Vagina (tissue), 2 donors: ENCODE measurements around the gene RCSD1. TPM values are rescaled to one million over a fixed set of nuclear protein-coding genes. Genes with fewer than 3 reads are reported as not detected.

Source experiments
- DNase-seq, 2 donors: peaks; one replicate each; pipeline ENCODE4 v3.0.0-alpha.2; 2017; ENCODE audit errors: extremely low spot score in 2 of 2
- H3K27ac ChIP-seq: fragments of 200-600 bp; sonication (generic); one replicate; pipeline ENCODE4 v1.5.1; 2019
- H3K27me3 ChIP-seq: fragments of 200-600 bp; sonication (generic); one replicate; pipeline ENCODE4 v1.5.1; 2019
- H3K36me3 ChIP-seq, 2 donors: fragments of 200-600 bp; sonication (generic); one replicate each; pipeline ENCODE4 v1.5.1; 2017 to 2019
- H3K4me1 ChIP-seq: fragments of 200-600 bp; sonication (generic); one replicate; pipeline ENCODE4 v1.5.1; 2019
- H3K4me3 ChIP-seq, 2 donors: fragments of 200-600 bp; sonication (generic); 1 replicate in 1 of 2; 2 replicates in 1 of 2; pipeline ENCODE4 v1.5.1; 2016 to 2019
- H3K9me3 ChIP-seq: fragments of 200-600 bp; sonication (generic); one replicate; pipeline ENCODE4 v1.5.1; 2019
- POLR2A ChIP-seq, 2 donors: fragments of 450-650 bp; IDR thresholded peaks; one replicate each; pipeline ENCODE4 v1.6.1; 2017; ENCODE audit warnings: antibody characterized with exemption in 2 of 2, mild to moderate bottlenecking in 2 of 2, moderate library complexity in 2 of 2
- POLR2AphosphoS5 ChIP-seq, 2 donors: sonication (generic); formaldehyde crosslinking; IDR thresholded peaks; one replicate each; pipeline ENCODE4 v1.9.0; 2017; ENCODE audit warnings: antibody characterized with exemption in 2 of 2, mild to moderate bottlenecking in 2 of 2, low read depth in 1 of 2; ENCODE audit not compliant: insufficient read depth in 1 of 2
- intact Hi-C: fragments of 100-400 bp; cut with DNase I; formaldehyde crosslinking; loops from one replicate; pipeline ENCODE4 v1.15.1; 2023
- total RNA-seq: library from RNA; depleted of rRNA; stranded (reverse); fragments of >200 nt; gene quantifications from one replicate; pipeline ENCODE4 v1.2.3, GENCODE V29; 2016
- TF ChIP-seq, protein P1 (sequence below), 3 experiments: fragments of 450-650 bp in 2 of 3; fragments of 200-600 bp in 1 of 3; sonication (generic) in 1 of 3; IDR thresholded peaks; one replicate each; pipeline ENCODE4 v1.5.1; 2017 to 2019; ENCODE audit warnings: antibody characterized with exemption in 3 of 3, mild to moderate bottlenecking in 2 of 3, moderate library complexity in 2 of 3

The RCSD1 gene
- total RNA-seq, 1 donor from 2014 or later, result 11.5 TPM

DNA sequence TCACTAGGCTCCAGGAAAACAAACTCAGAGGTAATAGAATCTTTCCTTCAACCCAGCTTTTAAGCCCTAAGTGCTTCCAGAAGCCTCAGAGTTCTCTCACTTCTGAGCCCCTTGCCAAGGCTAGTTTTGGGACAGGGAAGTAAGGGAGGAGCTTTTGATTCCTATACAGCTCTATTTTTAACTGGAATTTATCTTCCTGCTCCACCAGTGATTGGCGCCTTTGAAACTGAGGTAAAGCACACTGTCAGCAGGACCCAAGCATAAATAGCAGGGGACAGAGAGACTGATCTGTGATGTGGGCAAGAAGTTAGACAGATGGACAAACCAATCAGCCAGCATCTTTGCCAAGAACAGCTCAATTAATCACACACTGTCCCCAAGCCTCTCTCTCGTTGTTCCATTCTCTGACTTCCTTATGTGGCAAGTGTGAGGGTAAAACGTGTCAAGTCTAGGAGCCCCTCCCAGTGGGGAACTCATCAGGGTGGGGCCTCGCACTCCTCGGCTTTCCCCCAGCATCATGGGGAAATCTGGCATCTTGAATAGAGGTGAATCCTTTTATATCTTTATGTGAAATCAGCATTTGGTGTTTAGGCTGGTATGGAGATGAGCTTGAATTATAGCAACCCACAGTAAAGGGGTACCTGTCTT is 51.5 kb downstream of the RCSD1 start:
- DNase-seq, result no peak
- intact Hi-C loops, result no loop called here
- Histone ChIP-seq H3K36me3 (no peaks in the 10 kb centered on the region), H3K27ac (no peak overlapping the region), H3K9me3 (no peaks in the 10 kb centered on the region), H3K27me3 (no peaks in the 10 kb centered on the region), H3K4me3 (no peak overlapping the region), H3K4me1 (no peaks in the 10 kb centered on the region)
- TF ChIP-seq POLR2A (IDR thresholded peaks at IDR 0.05), result no peak
- no peak for TF ChIP-seq POLR2AphosphoS5 (IDR thresholded peaks at IDR 0.05; ENCODE audit: insufficient read depth in 1 of 2, low read depth in 1 of 2)
- TF ChIP-seq, protein P1, sequence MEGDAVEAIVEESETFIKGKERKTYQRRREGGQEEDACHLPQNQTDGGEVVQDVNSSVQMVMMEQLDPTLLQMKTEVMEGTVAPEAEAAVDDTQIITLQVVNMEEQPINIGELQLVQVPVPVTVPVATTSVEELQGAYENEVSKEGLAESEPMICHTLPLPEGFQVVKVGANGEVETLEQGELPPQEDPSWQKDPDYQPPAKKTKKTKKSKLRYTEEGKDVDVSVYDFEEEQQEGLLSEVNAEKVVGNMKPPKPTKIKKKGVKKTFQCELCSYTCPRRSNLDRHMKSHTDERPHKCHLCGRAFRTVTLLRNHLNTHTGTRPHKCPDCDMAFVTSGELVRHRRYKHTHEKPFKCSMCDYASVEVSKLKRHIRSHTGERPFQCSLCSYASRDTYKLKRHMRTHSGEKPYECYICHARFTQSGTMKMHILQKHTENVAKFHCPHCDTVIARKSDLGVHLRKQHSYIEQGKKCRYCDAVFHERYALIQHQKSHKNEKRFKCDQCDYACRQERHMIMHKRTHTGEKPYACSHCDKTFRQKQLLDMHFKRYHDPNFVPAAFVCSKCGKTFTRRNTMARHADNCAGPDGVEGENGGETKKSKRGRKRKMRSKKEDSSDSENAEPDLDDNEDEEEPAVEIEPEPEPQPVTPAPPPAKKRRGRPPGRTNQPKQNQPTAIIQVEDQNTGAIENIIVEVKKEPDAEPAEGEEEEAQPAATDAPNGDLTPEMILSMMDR (IDR thresholded peaks at IDR 0.05), result no peak

DNA sequence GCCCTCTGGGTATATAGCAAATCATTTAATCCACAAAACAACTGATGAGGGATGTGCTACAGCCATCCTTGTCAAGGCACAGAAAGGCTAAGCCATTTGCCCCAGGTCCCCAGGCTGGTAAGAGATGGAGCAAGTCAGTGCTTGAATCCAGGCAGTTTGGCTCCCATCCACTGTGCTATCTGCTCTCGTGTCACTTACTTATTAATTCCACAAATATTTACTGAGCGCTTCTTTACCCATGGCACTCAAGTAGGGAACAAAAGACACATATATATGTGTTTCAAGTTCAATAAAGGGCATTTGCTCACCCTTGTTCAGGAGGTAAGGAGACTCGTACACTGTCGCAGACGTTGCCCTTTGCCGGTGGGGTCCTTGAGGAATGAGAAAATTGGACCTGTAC is 53.2 kb downstream of the RCSD1 start:
- TF ChIP-seq POLR2A (IDR thresholded peaks at IDR 0.05), result no peak
- Histone ChIP-seq H3K4me1 (no peaks in the 10 kb centered on the region), H3K9me3 (no peaks in the 10 kb centered on the region), H3K4me3 (no peak overlapping the region), H3K36me3 (no peaks in the 10 kb centered on the region), H3K27ac (no peak overlapping the region), H3K27me3 (no peaks in the 10 kb centered on the region)
- no peak for DNase-seq
- intact Hi-C loops, result no loop called here

DNA sequence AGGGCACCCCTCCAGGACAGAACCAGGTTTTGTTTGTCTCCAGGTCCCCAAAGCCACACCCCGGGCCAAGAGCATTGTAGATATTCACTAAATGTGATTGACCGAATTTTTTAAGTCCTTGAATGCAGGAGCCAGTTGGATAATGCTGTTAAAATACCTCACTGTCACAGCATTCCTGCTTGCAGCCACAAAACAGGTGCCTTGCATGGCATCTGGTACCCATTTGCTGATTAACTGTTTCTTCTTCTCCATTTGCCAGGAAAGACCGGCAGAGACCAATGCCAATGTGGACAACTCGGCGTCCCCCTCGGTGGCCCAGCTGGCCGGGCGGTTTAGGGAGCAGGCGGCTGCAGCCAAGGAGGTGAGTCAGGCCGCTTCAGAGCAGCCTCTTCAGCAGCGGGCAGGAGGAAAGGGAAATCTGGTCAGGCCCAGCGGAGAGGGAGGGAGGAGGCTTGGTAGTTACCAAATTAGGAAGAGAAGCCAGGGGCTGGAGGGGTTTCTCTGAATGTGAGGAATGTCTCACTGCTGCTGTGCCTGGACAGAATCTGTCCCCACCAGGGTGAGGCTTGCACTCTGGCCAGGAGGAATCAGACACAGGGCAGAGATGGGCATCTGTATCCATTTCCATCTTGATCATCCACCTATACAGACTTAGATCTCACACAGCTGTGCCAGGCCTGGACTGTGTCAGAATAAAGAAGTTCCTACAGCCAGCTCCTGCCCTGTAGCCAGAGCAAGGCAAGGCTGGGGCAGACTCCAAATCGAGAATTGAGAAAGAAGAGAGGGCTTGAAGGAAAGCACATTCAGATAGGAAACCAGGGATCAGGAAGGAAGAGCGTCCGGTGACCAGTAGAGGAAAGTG is 53.8 kb downstream of the RCSD1 start:
- H3K36me3 ChIP-seq, result no peaks in the 10 kb centered on the region
- intact Hi-C loops, result no loop called here
- H3K4me1 ChIP-seq, result no peaks in the 10 kb centered on the region
- H3K9me3 ChIP-seq, result no peaks in the 10 kb centered on the region
- H3K27me3 ChIP-seq, result no peaks in the 10 kb centered on the region
- H3K27ac ChIP-seq, result no peak overlapping the region
- no peak overlapping the region for H3K4me3 ChIP-seq
- DNase-seq, result no peak
- no peak for TF ChIP-seq POLR2AphosphoS5 (IDR thresholded peaks at IDR 0.05; ENCODE audit: insufficient read depth in 1 of 2, low read depth in 1 of 2)
- TF ChIP-seq, protein P1 (IDR thresholded peaks at IDR 0.05), result no peak
- no peak for TF ChIP-seq POLR2A (IDR thresholded peaks at IDR 0.05)

DNA sequence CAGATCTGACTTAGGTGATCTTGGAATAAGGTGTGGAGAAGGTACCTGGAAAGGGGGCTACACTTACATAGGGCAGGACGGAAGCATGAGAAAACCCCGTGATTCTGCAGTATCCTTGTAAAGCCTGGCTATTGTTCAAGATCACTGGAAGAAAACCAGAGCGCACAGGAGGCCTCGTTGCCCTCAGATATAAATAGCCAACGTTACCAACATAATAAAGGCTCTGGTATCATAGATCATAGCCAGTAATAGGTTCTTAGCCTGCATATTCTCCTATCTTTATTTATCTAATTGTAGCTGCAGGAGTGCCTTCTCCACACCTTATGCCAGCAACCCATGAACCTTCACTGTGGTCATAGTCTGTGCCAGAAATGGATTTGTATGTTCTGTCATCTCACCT is 55.8 kb downstream of the RCSD1 start:
- no peaks in the 10 kb centered on the region for H3K9me3 ChIP-seq
- no peak overlapping the region for H3K4me3 ChIP-seq
- H3K36me3 ChIP-seq, result no peaks in the 10 kb centered on the region
- no peak for DNase-seq
- intact Hi-C loops, result no loop called here
- no peaks in the 10 kb centered on the region for H3K27me3 ChIP-seq
- H3K27ac ChIP-seq, result no peak overlapping the region
- TF ChIP-seq POLR2AphosphoS5 (IDR thresholded peaks at IDR 0.05; ENCODE audit: insufficient read depth in 1 of 2, low read depth in 1 of 2) (no peak), POLR2A (IDR thresholded peaks at IDR 0.05) (no peak)
- TF ChIP-seq, protein P1 (IDR thresholded peaks at IDR 0.05), result no peak
- no peaks in the 10 kb centered on the region for H3K4me1 ChIP-seq

DNA sequence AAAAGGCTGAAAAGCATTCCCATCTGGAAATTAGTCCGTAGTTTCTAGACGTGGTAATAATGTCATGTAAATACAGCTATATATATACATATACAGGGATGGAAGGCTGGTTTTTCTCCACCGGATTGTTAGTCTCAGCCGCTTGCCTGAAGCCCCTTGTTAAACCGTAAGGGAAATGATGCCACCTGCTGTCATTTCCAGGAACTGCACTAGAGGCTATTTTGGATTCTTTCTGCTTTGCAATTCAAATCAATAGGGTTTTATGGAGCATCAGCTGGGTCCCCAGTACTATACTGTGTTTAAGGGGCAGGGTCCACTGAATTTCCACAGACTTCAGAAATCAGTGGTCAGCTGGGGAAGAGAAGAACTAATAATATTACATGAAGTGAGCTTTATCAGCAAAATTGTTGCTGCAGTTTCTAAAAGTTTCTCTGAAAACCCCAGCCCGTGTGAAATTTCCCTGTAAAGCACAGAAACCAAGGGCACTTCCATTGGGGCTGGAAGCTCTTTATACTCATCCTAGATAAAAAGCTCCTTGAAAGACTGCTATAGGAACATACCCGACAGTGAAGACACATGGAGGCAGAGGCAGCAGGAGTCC is 58.0 kb downstream of the RCSD1 start:
- Histone ChIP-seq H3K36me3 (no peaks in the 10 kb centered on the region), H3K9me3 (no peaks in the 10 kb centered on the region), H3K27me3 (no peaks in the 10 kb centered on the region), H3K4me3 (no peak overlapping the region), H3K27ac (no peak overlapping the region), H3K4me1 (no peaks in the 10 kb centered on the region)
- TF ChIP-seq POLR2AphosphoS5 (IDR thresholded peaks at IDR 0.05; ENCODE audit: insufficient read depth in 1 of 2, low read depth in 1 of 2), result no peak
- no peak for TF ChIP-seq POLR2A (IDR thresholded peaks at IDR 0.05)
- TF ChIP-seq, protein P1 (IDR thresholded peaks at IDR 0.05), result peak; percentile 69 to 86 (median 84)
- intact Hi-C loops, result loop anchor here (2.0 kb wide), 1 partner anchor 89 kb away; no protein-coding TSS in a partner anchor
- DNase-seq, result no peak
